Activated T-cell treated with anti-CD3 and anti-CD28 coated beads, Interleukin-2, amount 50 U/mL, for 72 hours (primary cell): Measurements from ENCODE around the gene GPC3. TPM values are rescaled to one million over a fixed set of nuclear protein-coding genes. Genes with fewer than 3 reads are reported as not detected.

Experiments used
- ATAC-seq, 2 donors: fragments of 150-1000 bp; cut with Tn5 transposase; replicated peaks in 1 of 2; 2 replicates each; pipeline ENCODE4 v1.10.0; 2021; ENCODE audit warnings: moderate library complexity in 2 of 2, mild to moderate bottlenecking in 1 of 2
- DNase-seq, 2 donors: peaks; one replicate each; pipeline ENCODE4 v3.0.0; 2021 to 2022; ENCODE audit warnings: mixed read lengths in 1 of 2
- H3K27ac Mint-ChIP-seq: one replicate; pipeline ENCODE4 v1.8.0; 2022; ENCODE audit warnings: mild to moderate bottlenecking, moderate library complexity, mixed read lengths
- H3K27me3 Mint-ChIP-seq: one replicate; pipeline ENCODE4 v1.8.0; 2022; ENCODE audit warnings: low read depth, mixed read lengths
- H3K36me3 Mint-ChIP-seq, 2 donors: one replicate each; pipeline ENCODE4 v1.8.0; 2022; ENCODE audit warnings: mixed read lengths in 2 of 2, mild to moderate bottlenecking in 1 of 2; ENCODE audit not compliant: insufficient read depth in 2 of 2
- H3K4me1 Mint-ChIP-seq: one replicate; pipeline ENCODE4 v1.8.0; 2022; ENCODE audit warnings: low read depth, mixed read lengths
- H3K4me3 Mint-ChIP-seq, 2 donors: one replicate each; pipeline ENCODE4 v1.8.0; 2022; ENCODE audit warnings: mild to moderate bottlenecking in 2 of 2, mixed read lengths in 2 of 2, moderate library complexity in 2 of 2
- H3K9me3 Mint-ChIP-seq, 2 donors: one replicate each; pipeline ENCODE4 v1.8.0; 2022; ENCODE audit warnings: mixed read lengths in 2 of 2
- total RNA-seq, 2 donors: library from RNA; stranded (reverse); gene quantifications; one replicate each; pipeline ENCODE4 v1.2.3, GENCODE V29; 2022

GPC3 gene
- total RNA-seq, 2 donors from 2014 or later: 0.39 to 0.41 TPM

DNA sequence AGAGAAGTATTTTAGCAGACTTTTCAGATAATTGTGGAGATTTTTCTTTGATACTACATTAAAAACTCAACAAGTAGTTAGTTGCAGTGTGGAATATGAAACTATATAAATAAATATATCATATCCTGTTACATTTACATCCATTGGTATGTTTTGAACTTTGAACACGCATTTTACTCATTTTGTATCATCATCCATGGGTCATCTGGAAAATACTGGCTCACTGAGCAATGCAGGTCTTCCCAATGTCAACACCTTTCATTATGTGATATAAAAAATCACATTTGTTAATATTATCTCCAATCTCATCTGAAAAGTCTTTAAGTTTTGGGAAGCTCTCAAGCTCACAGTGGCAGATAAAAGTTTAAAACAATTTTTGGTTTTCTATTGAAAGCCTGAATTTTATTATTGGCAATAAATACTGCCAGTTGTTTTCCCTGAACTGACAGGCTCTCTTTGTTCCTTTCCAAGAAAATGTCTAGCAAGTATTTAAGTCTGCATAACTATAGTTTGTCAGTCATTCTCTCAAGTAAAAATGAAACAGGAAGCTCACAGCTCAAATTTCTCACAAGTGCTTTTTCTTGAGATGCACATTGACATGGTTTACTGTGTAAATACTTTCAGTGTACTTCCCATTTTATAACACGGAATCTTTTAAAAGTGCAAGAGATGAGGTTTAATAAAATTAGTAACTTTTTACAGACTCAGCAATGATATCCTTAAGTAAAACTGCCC, 386.6 kb downstream of the GPC3 start:
- Mint-ChIP-seq H3K36me3 (no peaks in the 10 kb centered on the region), H3K27ac (no peak overlapping the region)
- no peak for ATAC-seq

DNA sequence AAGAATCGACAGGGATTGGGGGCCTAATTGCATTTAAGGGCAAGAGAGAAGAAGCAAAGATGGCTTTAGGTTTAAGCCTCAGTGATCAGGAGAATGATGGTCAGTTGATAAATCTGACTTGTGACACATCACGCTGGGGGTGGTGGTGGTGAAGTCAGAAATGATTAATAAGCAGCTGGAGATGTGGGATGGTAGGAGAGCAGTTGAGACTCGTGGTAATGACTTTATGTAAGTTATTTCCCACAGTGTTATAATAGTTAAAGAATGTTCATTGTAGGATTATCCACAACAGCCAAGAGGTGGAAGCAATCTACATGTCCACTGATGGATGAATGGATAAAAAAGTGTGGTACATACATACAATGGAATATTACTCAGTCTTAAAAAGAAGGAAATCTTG, 391.2 kb downstream of the GPC3 start:
- ATAC-seq (no peak), DNase-seq (no peak)
- Mint-ChIP-seq H3K9me3 (no peaks in the 10 kb centered on the region), H3K27ac (no peak overlapping the region), H3K27me3 (peaks cover 19% of the 10 kb centered on the region), H3K36me3 (no peaks in the 10 kb centered on the region), H3K4me3 (no peak overlapping the region), H3K4me1 (peaks cover 4% of the 10 kb centered on the region)

More for the DNA sequence above, 386.6 kb downstream of the GPC3 start:
- no peak overlapping the region for H3K4me3 Mint-ChIP-seq
- H3K4me1 Mint-ChIP-seq: peaks cover 5% of the 10 kb centered on the region
- DNase-seq: no peak
- no peaks in the 10 kb centered on the region for H3K9me3 Mint-ChIP-seq
- peaks cover 47% of the 10 kb centered on the region for H3K27me3 Mint-ChIP-seq

DNA sequence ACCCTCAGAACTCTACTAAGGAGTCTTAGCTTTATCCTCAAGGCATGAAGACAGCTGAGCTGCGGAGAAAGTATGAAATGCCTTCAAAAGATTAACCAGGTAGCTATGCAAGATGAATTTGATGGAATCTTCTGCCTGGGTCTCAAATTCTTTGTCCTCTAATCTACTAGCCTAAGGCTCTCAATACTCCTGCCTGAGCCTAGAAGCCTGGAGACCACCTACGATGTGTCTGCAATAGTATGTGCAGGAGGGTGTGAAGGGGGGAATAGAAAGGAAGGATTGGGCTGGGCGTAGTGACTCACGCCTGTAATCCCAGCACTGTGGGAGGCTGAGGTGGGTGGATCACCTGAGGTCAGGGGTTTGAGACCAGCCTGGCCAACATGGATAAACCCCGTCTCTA, 391.9 kb downstream of the GPC3 start:
- Mint-ChIP-seq H3K9me3 (no peaks in the 10 kb centered on the region), H3K27me3 (peaks cover 15% of the 10 kb centered on the region), H3K4me1 (no peaks in the 10 kb centered on the region), H3K27ac (no peak overlapping the region), H3K36me3 (no peaks in the 10 kb centered on the region), H3K4me3 (no peak overlapping the region)
- ATAC-seq (no peak), DNase-seq (no peak)

DNA sequence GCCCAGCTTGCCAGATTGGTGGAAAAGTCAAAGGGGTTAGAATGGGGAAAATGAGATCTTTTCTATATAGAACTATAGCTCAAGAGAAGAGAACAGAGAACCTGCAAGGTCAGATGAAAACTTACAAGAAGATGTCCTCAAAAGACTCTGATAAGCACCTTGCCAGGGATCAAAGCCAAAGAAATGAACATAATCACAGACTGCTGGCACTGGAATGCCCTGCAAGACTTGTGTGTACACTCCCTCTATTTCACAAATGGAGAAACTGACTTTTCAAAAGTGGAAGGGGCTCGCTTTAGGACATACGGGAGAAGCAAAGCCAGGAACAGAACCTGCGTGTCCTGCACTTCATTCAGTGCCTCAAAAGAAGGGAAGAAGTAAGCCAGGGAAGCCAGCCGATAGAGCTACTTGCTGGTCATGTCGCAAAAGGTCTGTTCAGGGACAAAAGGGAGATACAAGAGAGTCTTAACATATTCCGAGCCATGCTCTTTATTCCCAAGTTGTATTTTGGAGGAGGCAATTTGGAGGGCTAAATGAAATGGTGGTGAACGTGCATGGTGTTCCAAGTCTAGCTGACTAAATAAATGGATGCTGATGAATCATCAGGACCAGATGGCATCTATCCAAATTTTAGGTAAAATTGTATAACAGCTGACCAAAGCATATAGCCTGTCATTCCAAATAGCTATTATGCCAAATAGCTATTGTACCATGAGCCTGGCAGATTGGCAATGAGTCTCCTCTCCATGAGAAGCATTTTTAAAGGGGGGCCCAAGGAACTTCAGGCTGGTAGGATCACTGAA, 394.5 kb downstream of the GPC3 start:
- H3K27ac Mint-ChIP-seq: no peak overlapping the region
- DNase-seq (no peak), ATAC-seq (no peak)
- H3K4me3 Mint-ChIP-seq: no peak overlapping the region
- peaks cover 16% of the 10 kb centered on the region for H3K27me3 Mint-ChIP-seq
- H3K4me1 Mint-ChIP-seq: no peaks in the 10 kb centered on the region
- no peaks in the 10 kb centered on the region for H3K9me3 Mint-ChIP-seq
- no peaks in the 10 kb centered on the region for H3K36me3 Mint-ChIP-seq

DNA sequence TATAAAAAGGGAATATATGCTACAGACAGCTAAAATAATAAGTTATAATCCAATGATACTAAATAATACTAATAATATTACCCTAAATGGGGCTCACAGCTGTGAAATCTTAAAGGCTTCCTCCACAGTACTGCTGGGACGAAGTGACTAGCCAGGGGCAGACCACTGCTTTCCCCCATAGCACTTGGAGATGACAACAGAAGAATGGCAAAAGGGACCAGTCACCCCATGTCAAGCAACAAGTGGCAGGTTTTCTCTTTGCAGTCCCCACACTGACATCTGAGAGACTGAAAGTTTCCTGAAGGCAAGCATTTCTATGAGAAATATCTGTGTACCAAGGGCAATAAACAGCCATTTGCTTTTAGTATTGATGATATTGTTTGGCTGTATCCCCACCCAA, 396.6 kb downstream of the GPC3 start:
- H3K9me3 Mint-ChIP-seq: no peaks in the 10 kb centered on the region
- peaks cover 25% of the 10 kb centered on the region for H3K27me3 Mint-ChIP-seq
- H3K4me3 Mint-ChIP-seq: no peak overlapping the region
- no peaks in the 10 kb centered on the region for H3K4me1 Mint-ChIP-seq
- no peak overlapping the region for H3K27ac Mint-ChIP-seq
- no peaks in the 10 kb centered on the region for H3K36me3 Mint-ChIP-seq
- DNase-seq (no peak), ATAC-seq (no peak)

DNA sequence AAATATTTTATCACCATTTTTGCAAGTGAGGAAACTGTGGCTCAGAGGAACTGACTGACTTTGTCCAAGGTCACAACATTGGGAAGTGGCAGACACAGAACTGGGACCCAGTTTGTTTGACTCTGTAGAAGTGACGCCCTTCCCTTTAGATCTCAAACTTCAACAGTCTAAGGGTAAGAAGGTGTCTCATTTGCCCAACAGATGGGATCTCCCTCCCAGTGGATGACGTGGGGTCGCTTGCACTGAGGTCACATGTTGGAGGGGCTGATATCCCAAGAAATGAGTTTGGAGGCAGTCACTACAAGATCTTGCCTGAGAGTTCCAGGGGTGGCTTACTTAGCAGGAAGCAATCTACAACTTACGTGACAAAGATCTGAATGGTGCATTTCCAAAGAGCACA, 397.6 kb downstream of the GPC3 start:
- no peak overlapping the region for H3K27ac Mint-ChIP-seq
- H3K36me3 Mint-ChIP-seq: no peaks in the 10 kb centered on the region
- H3K27me3 Mint-ChIP-seq: peaks cover 34% of the 10 kb centered on the region
- DNase-seq: no peak
- no peak overlapping the region for H3K4me3 Mint-ChIP-seq
- H3K9me3 Mint-ChIP-seq: no peaks in the 10 kb centered on the region
- no peak for ATAC-seq
- no peaks in the 10 kb centered on the region for H3K4me1 Mint-ChIP-seq

DNA sequence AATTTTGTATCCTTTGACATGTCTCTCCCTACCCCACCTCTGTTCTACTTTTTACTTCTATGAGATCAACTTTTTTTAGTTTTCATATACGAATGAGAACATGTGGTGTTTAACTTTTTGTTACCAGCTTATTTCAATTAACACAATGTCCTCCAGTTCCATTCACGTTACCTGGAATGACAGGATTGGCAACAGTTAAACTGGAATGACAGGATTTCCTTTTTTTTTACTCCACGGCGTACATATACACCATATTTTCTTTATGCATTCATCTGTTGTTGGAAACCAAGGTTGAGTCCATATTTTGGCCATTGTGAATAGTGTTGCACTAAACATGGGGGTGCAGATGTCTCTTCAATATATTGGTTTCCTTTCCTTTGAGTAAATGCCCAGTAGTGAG, 398.3 kb downstream of the GPC3 start:
- ATAC-seq (no peak), DNase-seq (no peak)
- H3K9me3 Mint-ChIP-seq: no peaks in the 10 kb centered on the region
- peaks cover 40% of the 10 kb centered on the region for H3K27me3 Mint-ChIP-seq
- no peak overlapping the region for H3K27ac Mint-ChIP-seq
- H3K36me3 Mint-ChIP-seq: no peaks in the 10 kb centered on the region
- H3K4me3 Mint-ChIP-seq: no peak overlapping the region
- H3K4me1 Mint-ChIP-seq: no peaks in the 10 kb centered on the region

DNA sequence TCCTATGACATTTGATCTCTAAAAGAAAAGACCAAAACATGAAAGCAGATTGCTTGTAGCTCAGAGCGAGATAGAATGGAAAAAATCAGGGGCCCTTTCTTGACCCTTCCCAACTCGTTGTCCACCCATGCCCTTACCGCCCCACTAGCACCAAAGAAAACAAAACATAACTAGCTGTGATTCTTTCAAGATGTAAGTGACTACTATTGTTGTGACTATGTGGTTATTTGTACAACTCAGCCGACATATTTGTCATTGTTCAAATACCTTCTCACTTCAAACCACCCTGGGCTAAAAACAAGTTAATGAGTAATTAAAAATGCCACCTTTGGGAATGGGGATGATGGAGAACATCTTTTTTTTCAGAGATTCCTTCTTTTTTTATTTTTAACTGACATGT, 399.0 kb downstream of the GPC3 start:
- Mint-ChIP-seq H3K27me3 (peaks cover 40% of the 10 kb centered on the region), H3K4me3 (no peak overlapping the region), H3K27ac (no peak overlapping the region), H3K9me3 (no peaks in the 10 kb centered on the region), H3K4me1 (no peaks in the 10 kb centered on the region), H3K36me3 (no peaks in the 10 kb centered on the region)
- DNase-seq (no peak), ATAC-seq (no peak)

DNA sequence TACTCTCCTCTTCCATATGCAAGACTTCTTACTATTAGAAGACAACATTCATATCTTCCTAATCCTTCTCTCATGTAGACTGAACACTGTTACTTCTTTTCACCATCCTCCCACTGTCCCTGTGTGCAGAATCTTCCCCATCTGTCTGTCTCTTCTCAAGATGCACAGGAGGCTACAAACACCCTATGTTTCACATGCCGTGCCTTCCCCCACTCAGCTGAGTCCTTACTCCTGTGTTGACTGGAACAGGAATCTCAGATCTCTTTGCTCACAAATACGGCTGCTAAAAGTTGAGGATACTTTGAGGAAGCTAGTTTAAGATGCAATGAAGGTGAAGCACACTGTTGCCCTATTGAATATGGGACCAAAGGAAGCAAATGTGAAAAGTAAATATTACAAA, 401.6 kb downstream of the GPC3 start:
- DNase-seq (no peak), ATAC-seq (no peak)
- Mint-ChIP-seq H3K27ac (no peak overlapping the region), H3K4me1 (no peaks in the 10 kb centered on the region), H3K27me3 (peaks cover 41% of the 10 kb centered on the region), H3K9me3 (no peaks in the 10 kb centered on the region), H3K4me3 (no peak overlapping the region), H3K36me3 (no peaks in the 10 kb centered on the region)

DNA sequence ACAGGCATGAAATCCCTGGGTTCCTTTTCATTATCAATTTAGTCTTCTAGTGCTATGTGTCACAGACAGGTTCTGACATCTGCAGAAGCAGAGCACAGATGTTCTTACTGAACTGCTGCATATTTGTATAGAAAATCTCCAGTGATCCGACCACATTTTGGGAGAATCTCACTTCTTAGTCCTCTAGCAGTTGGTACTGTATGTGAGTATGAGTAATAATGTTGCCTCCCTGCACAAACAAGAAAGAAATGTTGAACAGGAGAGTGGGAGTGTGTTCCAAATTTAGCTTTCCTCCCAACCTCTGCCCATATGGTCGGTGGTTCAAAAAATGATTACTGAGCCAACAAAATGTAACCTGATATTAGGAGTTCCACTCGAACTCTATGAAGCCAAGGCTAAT, 404.8 kb downstream of the GPC3 start:
- H3K9me3 Mint-ChIP-seq: no peaks in the 10 kb centered on the region
- no peaks in the 10 kb centered on the region for H3K4me1 Mint-ChIP-seq
- DNase-seq (no peak), ATAC-seq (no peak)
- H3K27ac Mint-ChIP-seq: no peak overlapping the region
- peaks cover 55% of the 10 kb centered on the region for H3K27me3 Mint-ChIP-seq
- H3K4me3 Mint-ChIP-seq: no peak overlapping the region
- H3K36me3 Mint-ChIP-seq: no peaks in the 10 kb centered on the region

DNA sequence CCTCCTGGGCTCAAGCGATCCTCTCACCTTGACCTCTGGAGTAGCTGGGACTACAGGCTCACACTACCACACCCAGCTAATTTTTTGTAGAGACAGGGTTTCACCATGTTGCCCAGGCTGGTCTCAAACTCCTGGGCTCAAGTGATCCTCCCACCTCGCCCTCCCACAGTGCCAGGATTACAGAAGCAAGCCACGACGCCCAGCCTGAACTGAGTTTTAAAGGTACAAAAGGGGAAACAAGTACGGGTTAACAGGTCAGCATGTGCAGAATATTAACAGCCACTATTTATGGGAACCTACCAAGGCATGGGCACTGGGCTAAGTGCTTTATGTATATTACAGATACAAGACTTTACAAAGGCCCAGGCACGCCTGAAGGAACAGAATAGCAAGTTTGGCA, 405.8 kb downstream of the GPC3 start:
- no peak for DNase-seq
- no peak overlapping the region for H3K27ac Mint-ChIP-seq
- H3K9me3 Mint-ChIP-seq: no peaks in the 10 kb centered on the region
- H3K36me3 Mint-ChIP-seq: no peaks in the 10 kb centered on the region
- H3K4me1 Mint-ChIP-seq: no peaks in the 10 kb centered on the region
- H3K27me3 Mint-ChIP-seq: peaks cover 48% of the 10 kb centered on the region
- H3K4me3 Mint-ChIP-seq: no peak overlapping the region
- ATAC-seq: no peak

DNA sequence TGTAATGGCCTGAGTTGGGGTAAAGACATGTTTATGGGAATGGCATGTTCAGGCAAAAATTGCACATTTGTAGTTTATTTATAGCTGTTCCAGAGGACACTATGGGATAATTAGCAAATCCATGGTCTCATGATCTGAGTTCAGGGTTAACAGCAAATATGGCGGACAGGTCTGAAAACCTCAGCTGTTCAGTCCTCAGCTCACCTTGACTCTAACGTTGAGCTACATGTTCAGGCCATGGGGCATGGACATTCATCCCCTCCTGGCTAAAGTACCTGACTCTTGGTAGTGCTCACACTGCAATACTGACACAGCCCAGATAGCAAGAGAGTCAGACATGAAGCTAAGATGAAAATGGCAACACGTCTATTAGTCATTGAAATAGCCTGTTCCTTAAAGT, 408.5 kb downstream of the GPC3 start:
- DNase-seq (no peak), ATAC-seq (no peak)
- Mint-ChIP-seq H3K4me3 (no peak overlapping the region), H3K9me3 (no peaks in the 10 kb centered on the region), H3K4me1 (no peaks in the 10 kb centered on the region), H3K27me3 (peaks cover 34% of the 10 kb centered on the region), H3K36me3 (no peaks in the 10 kb centered on the region), H3K27ac (no peak overlapping the region)

DNA sequence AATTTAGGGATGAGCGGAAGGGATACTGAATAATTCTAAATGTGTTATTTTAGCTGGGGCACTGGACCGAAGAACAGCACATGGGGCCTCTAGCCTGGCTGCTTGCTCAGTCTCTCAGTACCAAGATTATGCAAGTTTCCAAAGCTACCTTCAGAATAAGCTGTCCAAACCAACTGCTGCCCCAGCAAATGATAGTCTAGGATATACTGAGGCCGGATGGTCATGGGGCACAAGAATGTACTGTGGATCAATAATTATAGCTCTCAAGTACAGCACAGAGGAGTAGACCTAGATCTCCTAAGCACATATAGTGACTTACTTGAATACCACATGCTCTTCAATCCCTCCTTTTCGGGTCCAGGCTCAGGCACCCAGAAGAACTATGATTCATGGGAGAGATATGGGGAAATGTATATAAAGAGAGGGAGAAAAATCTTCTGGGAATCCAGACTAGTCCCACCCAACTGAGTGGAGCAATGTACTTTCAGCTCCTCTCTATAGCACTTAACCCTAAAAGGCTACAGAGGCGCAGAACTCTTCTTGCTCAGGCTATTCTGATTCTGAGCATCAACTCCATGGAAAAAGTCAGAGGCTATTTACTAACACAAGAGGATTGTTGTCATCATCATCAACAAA, 409.8 kb downstream of the GPC3 start:
- no peak for DNase-seq
- no peaks in the 10 kb centered on the region for H3K36me3 Mint-ChIP-seq
- no peak overlapping the region for H3K27ac Mint-ChIP-seq
- ATAC-seq: no peak
- H3K9me3 Mint-ChIP-seq: no peaks in the 10 kb centered on the region
- H3K27me3 Mint-ChIP-seq: peaks cover 34% of the 10 kb centered on the region
- H3K4me1 Mint-ChIP-seq: no peaks in the 10 kb centered on the region
- H3K4me3 Mint-ChIP-seq: no peak overlapping the region
